Pancreas (tissue), 10 donors: Measurements from ENCODE around the gene CPB2. TPM values are rescaled to one million over a fixed set of nuclear protein-coding genes. Genes with fewer than 3 reads are reported as not detected.

ENCODE experiments used
- ATAC-seq, 4 donors: fragments of 200-7000 bp; cut with Tn5 transposase; one replicate each; pipeline versions ENCODE4 v1.8.0 to v1.9.1; 2020; ENCODE audit warnings: mild to moderate bottlenecking in 4 of 4, moderate library complexity in 4 of 4
- DNase-seq, 6 donors: peaks; one replicate each; pipeline ENCODE4 v3.0.0-alpha.2; 2020
- FAIRE-seq: peaks from 2 replicates; lab custom pipeline; 2012; peaks lifted over from hg19 to GRCh38; lab: Jason Lieb, UNC
- H3K27ac ChIP-seq, 4 donors: fragments of 200-600 bp; sonication (generic); 1 replicate in 3 of 4; 2 replicates in 1 of 4; pipeline versions ENCODE4 v1.5.0 to v1.8.0; 2020
- H3K27me3 ChIP-seq, 4 donors: fragments of 200-600 bp; one replicate each; pipeline ENCODE4 v1.8.0; 2021
- H3K36me3 ChIP-seq, 3 donors: fragments of 200-600 bp; sonication (generic) in 1 of 3; one replicate each; pipeline versions ENCODE4 v1.5.0 to v1.8.0; 2020 to 2021
- H3K4me1 ChIP-seq, 3 donors: fragments of 200-600 bp; one replicate each; pipeline ENCODE4 v1.8.0; 2021
- H3K4me3 ChIP-seq, 4 donors: fragments of 200-600 bp; sonication (generic) in 2 of 4; one replicate each; pipeline versions ENCODE4 v1.5.0 to v1.8.0; 2020 to 2021
- H3K9me3 ChIP-seq, 4 donors: fragments of 200-600 bp; one replicate each; pipeline ENCODE4 v1.8.0; 2021
- WGBS, 2 donors: extraction: QIAGEN DNeasy Blood & Tissue Kit; methylation state at CpG; one replicate each; pipeline ENCODE4 v1.1.7; 2013; 5-methylcytosine and 5-hydroxymethylcytosine counted together
- intact Hi-C, 3 donors: fragments of 100-400 bp; cut with DNase I; formaldehyde crosslinking; loops; one replicate each; pipeline versions ENCODE4 v1.11.1 to v1.14.2; 2022
- polyA plus RNA-seq, 2 donors: library from polyadenylated mRNA; stranded (reverse); fragments of 200-250 nt; gene quantifications; one replicate each; pipeline ENCODE4 v1.2.3, GENCODE V29; 2013
- total RNA-seq, 6 donors: library from RNA; stranded (reverse); fragmentation: NEBNext Ultra II Directional in 4 of 6; extraction: Animal tissue kit (Norgen Biotek cat#: 25700) in 4 of 6; gene quantifications; one replicate each; pipeline versions ENCODE4 v1.2.1 to v1.2.4, GENCODE V29; 2021 to 2023
- TF ChIP-seq, protein P1 (sequence below), 4 donors: fragments of 200-600 bp; sonication (generic) in 3 of 4; IDR thresholded peaks; one replicate each; pipeline versions ENCODE4 v1.5.0 to v1.8.0; 2021; ENCODE audit warnings: antibody characterized with exemption in 4 of 4
- donor health status: healthy with polysubstance abuse.
- donor health status: DM: no; HTN: no; CAD: no; lungs with moderate emphysema.
- donor health status: DM: no; HTN: no; CAD: no.
- donor health status: control.
- donor health status: control.
- donor health status: Bipolar disorder and iron deficiency.
- donor health status: DM: yes; HTN: yes; CAD: no.
- donor health status: DM: no; HTN: no; CAD: no.
- donor health status: DM: no; HTN: no; CAD: no.
- donor health status: DM: yes; HTN: yes; CAD: no.

Gene CPB2
- total and polyA plus RNA-seq, 8 donors, result 0.08 to 0.94 (median 0.58) TPM; not detected in 1

DNA sequence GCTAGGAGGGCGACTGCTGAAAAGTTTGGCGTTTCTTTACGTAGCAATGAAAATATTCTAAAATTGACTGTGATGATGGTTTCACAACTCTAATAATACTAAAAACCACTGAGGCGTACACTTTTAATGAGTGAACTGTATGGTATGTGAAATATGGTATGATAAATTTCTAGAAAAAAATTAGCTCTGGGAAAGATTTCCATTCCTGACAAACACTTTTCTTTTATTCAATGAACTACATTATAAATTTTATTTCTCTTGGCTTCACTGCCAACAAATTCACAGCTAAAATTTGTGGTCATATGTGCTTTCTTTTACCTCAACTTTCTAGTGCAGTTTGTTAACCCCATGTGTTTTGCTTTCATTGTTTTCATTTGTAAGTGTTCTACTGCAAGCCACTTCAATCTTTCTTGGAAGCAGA is 63.4 kb downstream of the CPB2 start:
- DNase-seq (no peak), FAIRE-seq (no peak), ATAC-seq (no peak)
- H3K4me1 ChIP-seq, result peaks cover 0 to 8% (median 0%) of the 10 kb centered on the region in 3 donors
- TF ChIP-seq, protein P1, sequence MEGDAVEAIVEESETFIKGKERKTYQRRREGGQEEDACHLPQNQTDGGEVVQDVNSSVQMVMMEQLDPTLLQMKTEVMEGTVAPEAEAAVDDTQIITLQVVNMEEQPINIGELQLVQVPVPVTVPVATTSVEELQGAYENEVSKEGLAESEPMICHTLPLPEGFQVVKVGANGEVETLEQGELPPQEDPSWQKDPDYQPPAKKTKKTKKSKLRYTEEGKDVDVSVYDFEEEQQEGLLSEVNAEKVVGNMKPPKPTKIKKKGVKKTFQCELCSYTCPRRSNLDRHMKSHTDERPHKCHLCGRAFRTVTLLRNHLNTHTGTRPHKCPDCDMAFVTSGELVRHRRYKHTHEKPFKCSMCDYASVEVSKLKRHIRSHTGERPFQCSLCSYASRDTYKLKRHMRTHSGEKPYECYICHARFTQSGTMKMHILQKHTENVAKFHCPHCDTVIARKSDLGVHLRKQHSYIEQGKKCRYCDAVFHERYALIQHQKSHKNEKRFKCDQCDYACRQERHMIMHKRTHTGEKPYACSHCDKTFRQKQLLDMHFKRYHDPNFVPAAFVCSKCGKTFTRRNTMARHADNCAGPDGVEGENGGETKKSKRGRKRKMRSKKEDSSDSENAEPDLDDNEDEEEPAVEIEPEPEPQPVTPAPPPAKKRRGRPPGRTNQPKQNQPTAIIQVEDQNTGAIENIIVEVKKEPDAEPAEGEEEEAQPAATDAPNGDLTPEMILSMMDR (IDR thresholded peaks at IDR 0.05), result no peak
- intact Hi-C loops, result no loop called here
- no peak overlapping the region for H3K27ac ChIP-seq
- peaks cover 0 to 6% (median 0%) of the 10 kb centered on the region in 3 donors for H3K36me3 ChIP-seq
- no peak overlapping the region for H3K4me3 ChIP-seq
- WGBS, 2 donors, result 93 to 97% methylated on average over 4 of the region's 4 CpGs
- no peaks in the 10 kb centered on the region for H3K9me3 ChIP-seq
- no peaks in the 10 kb centered on the region for H3K27me3 ChIP-seq

DNA sequence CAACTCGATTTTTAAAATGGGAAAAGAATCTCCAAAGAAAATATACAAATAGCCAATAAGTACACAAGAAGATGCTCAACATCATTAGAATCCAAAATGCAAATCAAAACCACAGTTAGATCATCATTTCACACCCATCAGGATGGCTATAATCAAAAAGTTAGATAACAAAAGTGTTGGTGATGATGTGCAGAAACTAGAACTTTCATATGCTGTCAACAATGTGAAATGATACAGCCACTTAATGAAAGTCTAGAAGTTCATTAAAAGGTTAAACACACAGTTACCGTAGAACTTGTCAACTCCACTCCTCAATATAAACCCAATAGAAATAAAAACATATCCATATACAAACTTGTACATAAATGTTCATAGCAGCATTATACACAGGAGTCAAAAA is 64.1 kb downstream of the CPB2 start:
- no peak for ATAC-seq
- Histone ChIP-seq H3K27me3 (no peaks in the 10 kb centered on the region), H3K36me3 (peaks cover 0 to 6% (median 0%) of the 10 kb centered on the region in 3 donors), H3K4me1 (peaks cover 0 to 7% (median 0%) of the 10 kb centered on the region in 3 donors), H3K9me3 (no peaks in the 10 kb centered on the region), H3K4me3 (no peak overlapping the region), H3K27ac (no peak overlapping the region)
- TF ChIP-seq, protein P1 (IDR thresholded peaks at IDR 0.05), result no peak
- intact Hi-C loops, result no loop called here
- FAIRE-seq, result no peak
- WGBS, 2 donors, result 63 to 72% methylated on average over 2 of the region's 2 CpGs
- no peak for DNase-seq

DNA sequence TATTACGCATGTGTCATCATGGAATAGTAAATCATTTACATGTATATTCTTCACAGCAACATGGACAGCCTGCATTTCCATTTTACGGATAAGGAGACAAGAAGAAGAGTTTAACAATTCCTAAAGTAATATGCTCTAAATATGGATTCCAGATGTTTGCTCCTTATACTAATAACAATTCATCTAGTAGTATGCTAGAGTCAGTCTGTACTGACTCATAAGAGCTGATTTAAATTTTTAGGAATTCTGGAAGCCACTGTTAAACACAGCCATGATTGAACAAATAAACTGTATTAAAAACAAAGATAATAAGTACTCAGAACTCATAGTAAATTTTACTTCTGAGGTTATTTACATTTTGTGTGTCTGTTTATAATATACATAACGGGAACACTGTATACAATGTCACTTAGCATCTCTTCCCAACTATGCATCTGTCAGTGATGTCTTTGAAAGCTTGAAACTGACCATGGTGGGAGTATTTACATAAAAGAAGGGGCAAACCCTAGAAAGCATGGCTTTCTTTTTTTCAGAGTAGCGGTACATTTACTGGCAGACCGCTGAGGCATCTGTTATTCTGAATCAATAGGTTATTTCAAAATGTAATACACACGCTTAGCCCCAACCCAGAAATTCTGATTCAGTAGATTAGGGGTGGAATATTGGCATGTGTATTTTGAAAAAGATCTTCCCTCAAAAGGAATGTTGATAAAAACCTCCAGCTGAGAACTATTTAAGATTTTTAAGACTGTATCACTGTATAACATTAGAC is 65.2 kb downstream of the CPB2 start:
- Histone ChIP-seq H3K27me3 (no peaks in the 10 kb centered on the region), H3K4me3 (no peak overlapping the region), H3K27ac (no peak overlapping the region), H3K36me3 (peaks cover 0 to 6% (median 0%) of the 10 kb centered on the region in 3 donors), H3K9me3 (no peaks in the 10 kb centered on the region), H3K4me1 (no peaks in the 10 kb centered on the region)
- intact Hi-C loops, result no loop called here
- WGBS, 2 donors, result 97 to 100% methylated on average over 6 of the region's 6 CpGs
- TF ChIP-seq, protein P1 (IDR thresholded peaks at IDR 0.05), result no peak
- ATAC-seq, result no peak
- no peak for FAIRE-seq
- DNase-seq, result no peak

DNA sequence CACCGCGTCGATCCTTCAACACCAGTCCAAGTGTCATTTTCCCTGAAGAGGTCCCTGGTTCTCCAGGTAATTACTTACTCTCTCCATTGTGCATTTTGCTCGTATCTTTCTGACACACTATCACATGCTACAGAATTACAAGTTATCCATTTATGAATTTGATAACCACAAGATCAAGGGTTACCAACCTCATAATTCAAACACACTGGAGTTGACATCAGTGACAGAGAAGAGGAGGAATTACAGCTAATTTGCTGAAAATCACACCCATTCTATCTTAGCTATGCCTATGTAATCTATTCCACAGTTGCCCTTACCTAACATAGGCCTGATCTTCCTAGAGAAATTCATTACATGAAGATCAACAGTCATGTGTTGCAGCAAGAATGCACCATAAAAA is 66.5 kb downstream of the CPB2 start:
- Histone ChIP-seq H3K4me3 (no peak overlapping the region), H3K27ac (no peak overlapping the region), H3K4me1 (no peaks in the 10 kb centered on the region), H3K27me3 (no peaks in the 10 kb centered on the region), H3K36me3 (peaks cover 0 to 6% (median 0%) of the 10 kb centered on the region in 3 donors), H3K9me3 (no peaks in the 10 kb centered on the region)
- no peak for FAIRE-seq
- DNase-seq, result no peak
- intact Hi-C loops, result no loop called here
- no peak for ATAC-seq
- TF ChIP-seq, protein P1 (IDR thresholded peaks at IDR 0.05), result no peak
- WGBS, 2 donors, result 85 to 91% methylated on average over 4 of the region's 4 CpGs

DNA sequence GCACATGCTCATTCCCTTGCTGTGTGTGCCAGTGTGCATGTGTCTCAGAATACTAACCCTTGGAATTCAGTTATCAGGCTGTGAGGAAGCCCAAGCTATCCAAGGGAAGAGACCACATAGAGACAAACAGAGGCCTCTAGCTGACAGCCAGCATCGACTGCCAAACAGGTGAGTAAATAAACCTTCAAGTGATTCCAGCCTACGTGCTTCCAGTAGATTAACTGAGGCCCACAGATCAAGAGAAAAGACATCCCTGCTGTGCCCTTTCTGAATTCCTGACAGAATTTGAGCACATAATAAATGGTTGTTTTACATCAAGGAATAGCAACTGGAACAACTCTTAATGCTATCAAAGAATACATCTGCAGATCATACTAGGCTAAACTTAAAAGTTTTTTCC is 69.8 kb downstream of the CPB2 start:
- Histone ChIP-seq H3K9me3 (no peaks in the 10 kb centered on the region), H3K4me3 (no peak overlapping the region), H3K36me3 (no peaks in the 10 kb centered on the region), H3K4me1 (no peaks in the 10 kb centered on the region), H3K27me3 (no peaks in the 10 kb centered on the region), H3K27ac (no peak overlapping the region)
- 32 to 34% methylated on average over 2 of the region's 2 CpGs for WGBS, 2 donors
- FAIRE-seq, result no peak
- no peak for DNase-seq
- TF ChIP-seq, protein P1 (IDR thresholded peaks at IDR 0.05), result no peak
- no peak for ATAC-seq
- intact Hi-C loops, result no loop called here
